HCT116 (cell line): ENCODE data around the gene CLGN. TPM values are rescaled to one million over a fixed set of nuclear protein-coding genes. Genes with fewer than 3 reads are reported as not detected.

Experiments
- ATAC-seq: fragments of 200-7000 bp; cut with Tn5 transposase; 2 replicates; pipeline ENCODE4 v1.9.1; 2020; ENCODE audit warnings: mild to moderate bottlenecking, moderate library complexity
- BruUV-seq: library from RNA; stranded (reverse); fragments of 400-500 nt; replicated peaks from 2 replicates; lab custom pipeline; 2021; lab: Mats Ljungman, UMichigan
- CTCF ChIA-PET: fragments of 300-600 bp; sonication (Branson Sonifier 250); formaldehyde crosslinking; loops from one replicate; lab custom pipeline; 2021; ENCODE audit warnings: antibody characterized with exemption; lab: Charles Lee
- POLR2A ChIA-PET: fragments of 300-600, 350-600 bp; sonication (Branson Sonifier 250); formaldehyde crosslinking; loops from one replicate; lab custom pipeline; 2021; ENCODE audit warnings: antibody characterized with exemption; lab: Charles Lee
- RAD21 ChIA-PET, 2 experiments: fragments of 300-600 bp; sonication (Branson Sonifier 250); formaldehyde crosslinking; loops; one replicate each; lab custom pipeline; 2023; ENCODE audit warnings: low total read pairs in 2 of 2; ENCODE audit not compliant: uncharacterized antibody in 2 of 2, unreplicated experiment in 2 of 2, low non-redundant PET in 1 of 2; lab: Charles Lee
- DNase-seq: peaks from one replicate; pipeline ENCODE4 v3.0.0-alpha.2; 2010; ENCODE audit warnings: low read depth, low spot score
- H2AFZ ChIP-seq: fragments of 200-600 bp; shearing (Covaris generic), sonication (generic); 2 replicates; pipeline ENCODE4 v1.6.1; 2017; ENCODE audit warnings: low read depth, mixed run types, mixed read lengths, antibody characterized with exemption, low read length; ENCODE audit not compliant: poor library complexity, severe bottlenecking
- H3K27ac ChIP-seq: 2 replicates; pipeline ENCODE4 v1.5.1; 2012; ENCODE audit warnings: low read depth, low read length
- H3K27me3 ChIP-seq: fragments of 200-600 bp; sonication (generic); 2 replicates; pipeline ENCODE4 v1.6.1; 2016; ENCODE audit warnings: mixed run types, low read length, mixed read lengths; ENCODE audit not compliant: insufficient read depth
- H3K36me3 ChIP-seq, 2 experiments: fragments of 200-500 bp in 1 of 2; fragments of 200-600 bp in 1 of 2; sonication (Bioruptor generic) in 1 of 2; sonication (generic) in 1 of 2; 2 replicates each; pipeline versions ENCODE4 v1.5.1 to v1.6.1; 2014 to 2016; ENCODE audit warnings: low read length in 2 of 2, inconsistent platforms in 1 of 2, mixed read lengths in 1 of 2, mixed run types in 1 of 2; ENCODE audit not compliant: insufficient read depth in 2 of 2, control insufficient read depth in 1 of 2
- H3K4me1 ChIP-seq, 2 experiments: fragments of 200-600 bp in 1 of 2; sonication (generic) in 1 of 2; 2 replicates each; pipeline versions ENCODE4 v1.5.1 to v1.6.1; 2012 to 2017; ENCODE audit warnings: low read length in 2 of 2, inconsistent platforms in 1 of 2, mild to moderate bottlenecking in 1 of 2, mixed read lengths in 1 of 2, mixed run types in 1 of 2, moderate library complexity in 1 of 2; ENCODE audit not compliant: insufficient read depth in 2 of 2, control insufficient read depth in 1 of 2
- H3K4me2 ChIP-seq: fragments of 200-600 bp; sonication (generic); 2 replicates; pipeline ENCODE4 v1.6.1; 2017; ENCODE audit warnings: mixed run types, low read length, mixed read lengths
- H3K4me3 ChIP-seq, 2 experiments: fragments of 200-600 bp in 1 of 2; sonication (generic) in 1 of 2; replicated peaks in 1 of 2; 2 replicates each; pipeline ENCODE4 v1.5.1; 2011 to 2016; ENCODE audit warnings: low read length in 2 of 2, control low read depth in 1 of 2, low read depth in 1 of 2, mild to moderate bottlenecking in 1 of 2, mixed read lengths in 1 of 2, mixed run types in 1 of 2
- H3K79me2 ChIP-seq: fragments of 200-600 bp; sonication (generic); 2 replicates; pipeline ENCODE4 v1.6.1; 2017; ENCODE audit warnings: mild to moderate bottlenecking, mixed run types, low read length, moderate library complexity, mixed read lengths; ENCODE audit not compliant: insufficient read depth
- H3K9ac ChIP-seq: fragments of 200-600 bp; sonication (generic); 2 replicates; pipeline ENCODE4 v1.6.1; 2016; ENCODE audit warnings: low read length, mixed read lengths
- H3K9me2 ChIP-seq: fragments of 200-600 bp; sonication (generic), shearing (Covaris generic); 2 replicates; pipeline ENCODE4 v1.6.1; 2017; ENCODE audit warnings: mixed run types, mild to moderate bottlenecking, moderate library complexity; ENCODE audit not compliant: insufficient read depth
- H3K9me3 ChIP-seq, 2 experiments: fragments of 200-500 bp in 1 of 2; fragments of 200-600 bp in 1 of 2; sonication (Bioruptor generic) in 1 of 2; sonication (generic) in 1 of 2; 2 replicates each; pipeline ENCODE4 v1.6.1; 2014 to 2017; ENCODE audit warnings: low read length in 2 of 2, mixed read lengths in 2 of 2, inconsistent platforms in 1 of 2, low read depth in 1 of 2, mild to moderate bottlenecking in 1 of 2, mixed run types in 1 of 2, moderate library complexity in 1 of 2; ENCODE audit not compliant: control insufficient read depth in 1 of 2, insufficient read depth in 1 of 2
- H4K20me1 ChIP-seq: fragments of 200-600 bp; sonication (generic), shearing (Covaris generic); 2 replicates; pipeline ENCODE4 v1.6.1; 2017; ENCODE audit warnings: mixed run types, mild to moderate bottlenecking, moderate library complexity; ENCODE audit not compliant: insufficient read depth
- ATF3 ChIP-seq: IDR thresholded peaks from 2 replicates; pipeline ENCODE4 v1.6.1; 2012
- CBX3 ChIP-seq: IDR thresholded peaks from 2 replicates; pipeline ENCODE4 v1.6.1; 2012; ENCODE audit warnings: low read depth
- CTCF ChIP-seq, 3 experiments: fragments of 200-600 bp in 1 of 3; sonication (generic) in 1 of 3; IDR thresholded peaks in 2 of 3; conservative IDR thresholded peaks in 1 of 3; 2 replicates each; pipeline ENCODE4 v1.5.1; 2012 to 2017; ENCODE audit warnings: low read depth in 2 of 3, low read length in 2 of 3, antibody characterized with exemption in 1 of 3, borderline replicate concordance in 1 of 3, control low read depth in 1 of 3, mild to moderate bottlenecking in 1 of 3, mixed read lengths in 1 of 3, mixed run types in 1 of 3, moderate library complexity in 1 of 3; ENCODE audit not compliant: insufficient read depth in 1 of 3
- EGR1 ChIP-seq: IDR thresholded peaks from 2 replicates; pipeline ENCODE4 v1.6.1; 2012; ENCODE audit warnings: low read depth
- ELF1 ChIP-seq: IDR thresholded peaks from 2 replicates; pipeline ENCODE4 v1.6.1; 2012; ENCODE audit warnings: low read depth, borderline replicate concordance
- EZH2 ChIP-seq: fragments of 200-600 bp; sonication (generic); IDR thresholded peaks from 2 replicates; pipeline ENCODE4 v1.6.1; 2017; ENCODE audit warnings: antibody characterized with exemption, mixed run types
- FOSL1 ChIP-seq: IDR thresholded peaks from 2 replicates; pipeline ENCODE4 v1.6.1; 2012; ENCODE audit warnings: low read depth
- POLR2A ChIP-seq: IDR thresholded peaks from 2 replicates; pipeline ENCODE4 v1.7.0; 2011; ENCODE audit warnings: borderline replicate concordance; ENCODE audit not compliant: insufficient read depth, insufficient read length; ENCODE audit errors: extremely low read depth
- REST ChIP-seq: IDR thresholded peaks from 2 replicates; pipeline ENCODE4 v1.6.1; 2012; ENCODE audit warnings: low read depth
- SIN3A ChIP-seq: IDR thresholded peaks from 2 replicates; pipeline ENCODE4 v1.6.1; 2012; ENCODE audit warnings: low read depth
- TCF7L2 ChIP-seq: IDR thresholded peaks from 2 replicates; pipeline ENCODE4 v1.7.0; 2011; ENCODE audit warnings: borderline replicate concordance, inconsistent platforms; ENCODE audit not compliant: insufficient read depth, insufficient read length; ENCODE audit errors: extremely low read depth
- YY1 ChIP-seq: IDR thresholded peaks from 2 replicates; pipeline ENCODE4 v1.6.1; 2011; ENCODE audit warnings: low read length, low read depth, moderate library complexity, mild to moderate bottlenecking; ENCODE audit not compliant: insufficient replicate concordance; ENCODE audit errors: extremely low read depth
- ZFX ChIP-seq: fragments of 450-650 bp; IDR thresholded peaks from 2 replicates; pipeline ENCODE4 v1.6.1; 2017
- intact Hi-C: fragments of 100-400 bp; cut with micrococcal nuclease; formaldehyde crosslinking; loops from 2 replicates; pipeline ENCODE4 v1.10.0; 2022
- total RNA-seq: library from RNA; stranded (reverse); gene quantifications from one replicate; pipeline ENCODE4 v1.2.1, GENCODE V29; 2021; ENCODE audit not compliant: unreplicated experiment

The CLGN gene
- total RNA-seq, 1 experiment from 2014 or later, result 1.4 TPM

GRCh38 chr4:140349816-140350215 is 77.6 kb downstream of the CLGN start:
- no peaks in the 10 kb centered on the region for H3K27me3 ChIP-seq
- H3K27ac ChIP-seq, result no peak overlapping the region
- no peaks in the 10 kb centered on the region for H3K9me2 ChIP-seq
- no peak overlapping the region for H3K4me3 ChIP-seq
- no peak for TF ChIP-seq ZFX
- no peak for TF ChIP-seq YY1
- TF ChIP-seq ATF3, result no peak
- no peak for TF ChIP-seq EZH2
- TF ChIP-seq CTCF (IDR thresholded peaks at IDR 0.05 in 2 of 3, conservative IDR thresholded peaks at IDR 0.05 in 1 of 3; ENCODE audit: borderline replicate concordance in 1 of 3, insufficient read depth in 1 of 3, low read depth in 2 of 3, low read length in 2 of 3), result no peak
- TF ChIP-seq POLR2A, result no peak
- no peak for TF ChIP-seq TCF7L2
- no peak for TF ChIP-seq EGR1
- TF ChIP-seq CBX3, result no peak
- TF ChIP-seq SIN3A, result no peak
- no peak for TF ChIP-seq REST
- TF ChIP-seq ELF1, result no peak
- TF ChIP-seq FOSL1, result no peak
- no peaks in the 10 kb centered on the region for H3K36me3 ChIP-seq
- ChIA-PET RAD21 (interaction anchor here in 1 of 2 experiments (0.5 kb wide), 1 partner anchor 167 kb away, joined by 3 read pairs; no protein-coding TSS in a partner anchor), CTCF (interaction anchor here (4.4 kb wide), 1 partner anchor 10 kb away, joined by 18 read pairs; no protein-coding TSS in a partner anchor), POLR2A (no interaction called here)
- H3K4me2 ChIP-seq, result no peak overlapping the region
- no TSS peak for BruUV-seq
- ATAC-seq (no peak), DNase-seq (no peak)
- no peak overlapping the region for H3K9ac ChIP-seq
- H2AFZ ChIP-seq, result no peak overlapping the region
- intact Hi-C loops, result no loop called here
- no peaks in the 10 kb centered on the region for H3K4me1 ChIP-seq
- no peaks in the 10 kb centered on the region for H3K79me2 ChIP-seq
- no peaks in the 10 kb centered on the region for H3K9me3 ChIP-seq
- H4K20me1 ChIP-seq, result no peaks in the 10 kb centered on the region
